GM12864 (cell line): ENCODE results near the gene SLC22A3.

Source experiments
- DNase-seq: peaks from one replicate; pipeline ENCODE4 v3.0.0-alpha.2; 2011; ENCODE audit warnings: low read depth
- H3K4me3 ChIP-seq: 2 replicates; pipeline ENCODE4 v1.5.1; 2011; ENCODE audit warnings: mild to moderate bottlenecking, low read depth, low read length, control low read depth
- TF ChIP-seq, protein P1 (sequence below): IDR thresholded peaks from 2 replicates; pipeline ENCODE4 v1.5.1; 2011; ENCODE audit warnings: low read depth, mild to moderate bottlenecking, moderate library complexity, low read length, control low read depth, inconsistent platforms; ENCODE audit errors: missing control alignments

SLC22A3 gene

GRCh38 chr6:160455081-160455480 lies 106.9 kb downstream of the SLC22A3 start:
- TF ChIP-seq, protein P1, sequence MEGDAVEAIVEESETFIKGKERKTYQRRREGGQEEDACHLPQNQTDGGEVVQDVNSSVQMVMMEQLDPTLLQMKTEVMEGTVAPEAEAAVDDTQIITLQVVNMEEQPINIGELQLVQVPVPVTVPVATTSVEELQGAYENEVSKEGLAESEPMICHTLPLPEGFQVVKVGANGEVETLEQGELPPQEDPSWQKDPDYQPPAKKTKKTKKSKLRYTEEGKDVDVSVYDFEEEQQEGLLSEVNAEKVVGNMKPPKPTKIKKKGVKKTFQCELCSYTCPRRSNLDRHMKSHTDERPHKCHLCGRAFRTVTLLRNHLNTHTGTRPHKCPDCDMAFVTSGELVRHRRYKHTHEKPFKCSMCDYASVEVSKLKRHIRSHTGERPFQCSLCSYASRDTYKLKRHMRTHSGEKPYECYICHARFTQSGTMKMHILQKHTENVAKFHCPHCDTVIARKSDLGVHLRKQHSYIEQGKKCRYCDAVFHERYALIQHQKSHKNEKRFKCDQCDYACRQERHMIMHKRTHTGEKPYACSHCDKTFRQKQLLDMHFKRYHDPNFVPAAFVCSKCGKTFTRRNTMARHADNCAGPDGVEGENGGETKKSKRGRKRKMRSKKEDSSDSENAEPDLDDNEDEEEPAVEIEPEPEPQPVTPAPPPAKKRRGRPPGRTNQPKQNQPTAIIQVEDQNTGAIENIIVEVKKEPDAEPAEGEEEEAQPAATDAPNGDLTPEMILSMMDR: no peak
- no peak overlapping the region for H3K4me3 ChIP-seq
- DNase-seq: no peak

DNA sequence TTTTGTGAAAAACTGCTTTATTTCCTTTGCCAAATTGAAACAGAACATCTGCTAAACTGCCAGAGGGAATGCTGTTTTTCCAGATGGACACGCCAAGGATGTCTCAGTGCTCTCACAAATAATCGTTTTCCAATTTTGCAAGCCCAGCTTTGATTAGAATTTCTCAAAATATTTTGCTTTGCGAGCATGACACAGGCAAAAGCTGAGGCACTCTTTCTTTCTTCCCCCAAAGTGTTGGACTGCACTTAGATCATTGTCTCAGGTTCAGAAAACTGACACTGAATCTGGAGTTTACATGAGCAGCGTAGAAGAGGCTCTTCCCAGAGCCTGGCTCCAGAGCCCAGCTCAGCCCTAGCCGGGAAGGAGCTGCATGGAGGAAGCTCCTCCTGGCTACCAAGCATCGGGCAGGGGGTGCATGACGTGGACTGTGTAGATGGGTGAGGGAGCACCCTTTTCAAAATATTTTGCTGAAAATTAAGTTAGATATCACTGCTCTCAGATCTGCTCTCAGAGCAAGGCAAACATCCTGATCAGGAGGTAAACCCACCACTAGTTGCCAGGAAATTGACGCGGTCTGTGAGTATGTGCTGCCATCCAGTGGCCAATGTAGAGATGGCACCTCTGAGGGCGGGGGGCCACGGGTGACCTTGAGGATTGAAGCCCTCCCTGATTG lies 107.5 kb downstream of the SLC22A3 start:
- no peak overlapping the region for H3K4me3 ChIP-seq
- no peak for DNase-seq
- TF ChIP-seq, protein P1: peak; percentile 87

GRCh38 chr6:160456214-160456546 lies 108.0 kb downstream of the SLC22A3 start:
- TF ChIP-seq, protein P1: no peak

DNA sequence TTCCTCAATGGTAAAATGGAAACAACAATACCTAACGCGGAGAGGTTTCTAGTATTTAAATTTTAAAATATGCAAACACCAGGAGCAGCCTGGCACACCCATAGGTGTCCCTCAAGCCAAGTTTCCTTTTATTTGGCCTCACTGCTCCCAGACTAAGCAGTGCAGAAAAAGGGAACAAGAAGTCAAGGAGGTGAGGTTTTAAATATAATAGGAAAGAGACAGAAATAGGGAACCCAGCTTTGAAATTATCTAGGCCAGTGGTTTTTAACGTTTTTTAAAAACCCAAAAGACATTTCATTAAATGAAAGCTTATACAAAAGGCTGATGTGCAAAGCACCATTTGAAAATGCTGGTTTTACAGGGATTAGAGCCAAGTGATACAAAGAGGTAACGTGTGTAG lies 109.6 kb downstream of the SLC22A3 start:
- TF ChIP-seq, protein P1: no peak
- DNase-seq: no peak
- H3K4me3 ChIP-seq: no peak overlapping the region

More at GRCh38 chr6:160456214-160456546, 108.0 kb downstream of the SLC22A3 start:
- DNase-seq: no peak
- no peak overlapping the region for H3K4me3 ChIP-seq

GRCh38 chr6:160461641-160462040 lies 113.5 kb downstream of the SLC22A3 start:
- TF ChIP-seq, protein P1: no peak
- DNase-seq: no peak
- H3K4me3 ChIP-seq: no peak overlapping the region

- no peak overlapping the region for H3K4me3 ChIP-seq
- TF ChIP-seq, protein P1: no peak
- DNase-seq: no peak
These were observed 113.9 kb downstream of the SLC22A3 start for GRCh38 chr6:160462116-160462515.

DNA sequence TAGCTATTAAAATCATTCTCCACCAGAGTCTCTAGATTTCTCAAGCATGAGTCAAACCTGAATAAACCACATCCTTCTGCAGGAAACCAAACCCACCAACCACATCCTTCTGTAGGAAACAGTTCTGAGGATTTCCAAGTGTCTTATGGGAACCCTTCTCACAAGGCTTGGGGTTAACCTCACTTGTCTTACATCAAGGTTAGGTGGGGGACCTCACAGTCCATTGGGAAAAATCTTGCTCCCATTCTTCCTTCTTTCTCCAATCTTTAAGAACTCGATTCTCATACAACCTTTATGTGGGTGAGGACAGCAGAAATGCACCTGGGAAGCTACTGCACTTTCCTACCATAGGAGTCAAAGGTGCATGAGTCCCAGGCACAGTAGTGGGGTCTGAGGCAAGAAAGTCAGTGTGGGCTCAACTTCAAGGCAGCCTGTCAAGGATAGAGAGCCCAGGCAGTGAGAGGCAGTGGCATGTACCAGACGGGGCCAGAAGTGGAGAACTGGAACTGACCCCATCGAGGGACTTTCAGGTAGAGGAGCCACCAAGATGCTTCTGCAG lies 114.5 kb downstream of the SLC22A3 start:
- no peak overlapping the region for H3K4me3 ChIP-seq
- peak; percentile 58 for DNase-seq
- TF ChIP-seq, protein P1: no peak
